ENCODE data around the gene DNAAF2.

Gene DNAAF2

GRCh38 chr14:49583629-49584028 lies 51.4 kb downstream of the DNAAF2 start:
- DNase-seq, result no peak

GRCh38 chr14:49582113-49582977 lies 52.7 kb downstream of the DNAAF2 start:
- DNase-seq, result no peak

GRCh38 chr14:49581209-49582112 lies 53.6 kb downstream of the DNAAF2 start:
- no peak for DNase-seq

- no peak for DNase-seq
Observed at GRCh38 chr14:49579841-49580240, 55.2 kb downstream of the DNAAF2 start.

GRCh38 chr14:49578141-49578540 lies 56.9 kb downstream of the DNAAF2 start:
- no peak for DNase-seq

Measured in activated effector memory CD4-positive, alpha-beta T cell treated with anti-CD3 and anti-CD28 coated beads, Interleukin-2, amount 50 U/mL, for 16 hours (primary cell).